HG03442 (cell line): ENCODE data around the gene HSF2BP.
"Not testable (repeated sequence)": the region's sequence is repeated elsewhere in the genome, so short reads cannot be mapped to it uniquely, and the experiment has no call there.

Experiments
- ATAC-seq: cut with Tn5 transposase; IDR thresholded peaks from one replicate; pipeline ENCODE4 v1.9.1; 2021; ENCODE audit warnings: mild to moderate bottlenecking, moderate library complexity; ENCODE audit not compliant: unreplicated experiment

Gene HSF2BP

DNA sequence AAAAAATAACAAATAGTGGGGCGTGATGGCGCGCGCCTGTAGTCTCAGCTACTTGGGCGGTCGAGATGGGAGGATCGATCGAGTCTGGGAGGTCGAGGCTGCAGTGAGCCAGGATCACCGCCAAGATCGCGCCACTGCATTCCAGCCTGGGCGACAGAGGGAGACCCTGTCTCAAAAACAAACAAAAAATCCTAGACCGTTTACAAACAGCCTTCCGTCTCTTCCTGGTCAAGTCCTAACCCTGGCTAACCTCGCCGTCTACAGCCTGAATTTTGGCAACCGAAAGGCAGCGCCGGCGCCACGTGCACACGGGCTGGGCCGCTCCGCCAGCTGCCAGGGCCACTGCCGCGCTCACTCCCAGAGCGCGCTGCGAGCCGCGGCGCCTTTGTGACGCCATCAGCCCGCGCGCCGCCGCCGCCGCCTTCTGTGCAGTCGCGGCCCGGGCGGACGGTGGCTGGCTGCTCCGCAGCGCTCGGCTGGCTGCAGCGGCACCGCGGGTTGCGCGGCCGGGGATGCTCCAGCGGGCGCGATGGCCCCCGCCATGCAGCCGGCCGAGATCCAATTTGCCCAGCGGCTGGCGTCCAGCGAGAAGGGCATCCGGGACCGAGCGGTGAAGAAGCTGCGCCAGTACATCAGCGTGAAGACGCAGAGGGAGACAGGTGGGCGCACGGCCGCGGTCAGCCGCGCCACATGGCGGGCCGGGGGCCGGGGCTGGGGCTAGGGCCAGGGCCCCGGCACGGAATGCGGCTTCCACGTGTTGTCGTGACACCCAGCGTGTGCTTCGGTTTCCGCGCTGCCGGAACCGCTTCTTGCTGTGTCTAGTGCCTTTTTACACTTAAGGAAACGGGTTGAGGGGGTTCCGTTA lies at the start of gene HSF2BP, which contains the start of gene RRP1B:
Gene HSF2BP, minus strand, starts transcription at position 353 of the 865 bp plus-strand sequence. CDS start 1,392 bp downstream, outside the sequence.
Gene RRP1B, plus strand, starts transcription at position 425 of the 865 bp plus-strand sequence. Its CDS starts 105 bp downstream, at position 530.
- peak; percentile 69 for ATAC-seq

DNA sequence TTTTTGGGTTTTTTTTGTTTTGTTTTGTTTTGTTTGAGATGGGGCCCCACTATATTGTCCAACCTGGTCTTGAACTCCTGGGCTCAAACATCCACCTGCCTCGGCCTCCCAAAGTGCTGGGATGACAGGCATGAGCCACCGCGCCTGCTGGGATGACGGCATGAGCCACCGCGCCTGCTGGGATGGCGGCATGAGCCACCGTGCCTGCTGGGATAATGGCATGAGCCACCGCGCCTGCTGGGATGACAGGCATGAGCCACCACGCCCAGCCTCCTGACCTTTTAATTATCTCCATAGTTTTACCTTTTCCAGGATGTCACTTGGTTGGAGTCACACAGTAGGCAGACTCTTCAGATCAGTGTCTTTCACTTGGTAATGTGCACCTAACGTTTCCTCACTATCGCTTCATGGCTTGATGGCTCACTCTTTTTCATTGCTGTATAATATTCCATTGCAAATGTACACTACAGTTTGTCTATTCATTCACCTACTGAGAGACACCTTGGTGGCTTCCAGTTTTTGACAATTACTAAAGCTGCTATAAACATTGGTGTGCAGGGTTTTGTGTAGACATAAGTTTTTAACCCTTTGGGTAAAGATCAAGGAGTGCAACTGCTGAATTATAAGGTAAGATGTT lies 49.6 kb upstream of the HSF2BP start:
- no peak for ATAC-seq

DNA sequence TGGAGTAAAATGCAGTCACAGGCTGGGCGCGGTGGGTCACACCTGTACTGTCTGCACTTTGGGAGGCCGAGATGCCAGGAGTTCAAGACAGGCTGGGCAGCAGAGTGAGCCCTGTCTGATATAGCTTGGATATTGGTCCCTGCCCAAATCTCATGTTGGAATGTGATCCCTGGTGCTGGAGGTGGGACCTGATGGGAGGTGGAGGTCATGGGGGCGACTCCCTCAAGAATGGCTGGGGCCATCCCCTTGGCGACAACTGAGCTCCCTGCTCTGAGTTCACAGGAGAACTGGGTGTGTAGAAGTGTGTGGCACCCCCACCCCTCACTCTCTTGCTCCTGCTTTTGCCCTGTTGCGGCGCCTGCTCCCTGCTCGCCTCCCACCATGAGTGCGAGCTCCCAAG lies 48.2 kb upstream of the HSF2BP start:
- no peak for ATAC-seq

- no peak for ATAC-seq
Measured at GRCh38 chr21:43703035-43703880, 44.0 kb upstream of the HSF2BP start.

DNA sequence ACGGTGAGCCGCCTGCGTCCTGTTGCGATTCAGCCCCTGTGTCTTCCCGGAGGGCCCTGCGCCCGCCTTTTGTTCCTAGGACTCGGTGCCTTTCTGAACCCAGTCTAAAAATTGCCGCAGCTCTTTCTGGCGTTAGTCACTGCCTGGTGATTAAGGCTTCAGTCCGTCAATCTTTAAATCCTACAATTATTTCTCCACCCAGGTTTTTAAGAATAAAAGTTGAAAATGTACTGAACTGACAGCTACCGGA lies 43.4 kb upstream of the HSF2BP start:
- ATAC-seq = no peak

GRCh38 chr21:43701936-43702784 lies 42.9 kb upstream of the HSF2BP start:
- ATAC-seq = no peak

GRCh38 chr21:43699933-43700599 lies 40.8 kb upstream of the HSF2BP start:
- no peak for ATAC-seq

DNA sequence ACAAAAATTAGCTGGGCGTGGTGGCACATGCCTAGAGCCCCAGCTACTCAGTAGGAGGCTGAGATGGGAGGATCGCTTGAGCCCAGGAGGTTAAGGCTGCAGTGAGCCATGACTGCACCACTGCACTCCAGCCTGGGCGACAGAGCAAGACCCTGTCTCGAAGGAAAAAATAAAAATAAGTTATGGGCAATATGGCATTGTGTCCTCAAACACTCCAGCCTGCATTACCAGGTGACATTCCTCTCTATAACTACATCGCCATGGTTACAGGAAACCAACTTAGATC lies 40.1 kb upstream of the HSF2BP start:
- not testable (repeated sequence) for ATAC-seq

DNA sequence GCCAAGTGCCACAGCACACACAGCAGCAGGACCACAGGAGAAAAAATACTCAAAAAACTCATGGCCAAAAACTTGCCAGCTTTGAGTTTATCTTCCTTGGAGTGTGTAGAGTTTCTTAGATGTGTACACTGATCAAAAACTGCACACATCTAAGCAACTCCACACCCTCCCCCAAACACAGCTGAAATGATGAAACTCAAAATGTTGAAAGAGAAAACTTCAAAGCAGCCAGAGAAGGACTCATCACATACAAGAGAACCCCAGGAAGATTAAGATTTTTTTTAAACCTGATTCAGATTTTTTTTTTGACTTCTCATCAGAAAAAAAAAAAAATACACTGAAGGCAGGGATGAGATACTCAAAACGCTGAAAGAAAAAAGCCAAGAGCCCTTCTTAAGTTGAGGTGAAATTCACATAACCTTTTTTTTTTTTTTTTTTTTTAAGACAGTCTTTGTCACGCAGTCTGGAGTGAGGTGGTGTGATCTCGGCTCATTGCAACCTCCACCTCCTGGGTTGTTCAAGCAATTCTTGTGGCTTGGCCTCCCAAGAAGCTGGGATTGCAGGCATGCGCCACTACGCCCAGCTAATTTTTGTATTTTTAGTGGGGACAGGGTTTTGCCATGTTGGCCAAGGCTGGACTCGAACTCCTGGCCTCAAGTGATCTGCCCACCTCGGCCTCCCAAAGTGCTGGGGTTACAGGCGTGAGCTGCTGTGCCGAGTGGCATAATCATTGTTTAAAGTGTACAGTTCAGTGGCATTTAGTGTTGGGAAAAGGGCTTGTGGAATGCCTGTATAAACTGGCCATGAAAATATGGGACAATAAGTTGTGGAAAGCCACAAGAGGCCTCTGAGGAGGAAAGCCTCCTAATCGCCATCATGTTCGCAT lies 38.7 kb upstream of the HSF2BP start:
- ATAC-seq = no peak

- no peak for ATAC-seq
Measured at GRCh38 chr21:43696214-43696613, 36.9 kb upstream of the HSF2BP start.

- no peak for ATAC-seq
Measured at GRCh38 chr21:43694437-43695079, 35.3 kb upstream of the HSF2BP start.

- no peak for ATAC-seq
Measured at GRCh38 chr21:43693981-43694380, 34.7 kb upstream of the HSF2BP start.

GRCh38 chr21:43692949-43693348 lies 33.7 kb upstream of the HSF2BP start:
- no peak for ATAC-seq

DNA sequence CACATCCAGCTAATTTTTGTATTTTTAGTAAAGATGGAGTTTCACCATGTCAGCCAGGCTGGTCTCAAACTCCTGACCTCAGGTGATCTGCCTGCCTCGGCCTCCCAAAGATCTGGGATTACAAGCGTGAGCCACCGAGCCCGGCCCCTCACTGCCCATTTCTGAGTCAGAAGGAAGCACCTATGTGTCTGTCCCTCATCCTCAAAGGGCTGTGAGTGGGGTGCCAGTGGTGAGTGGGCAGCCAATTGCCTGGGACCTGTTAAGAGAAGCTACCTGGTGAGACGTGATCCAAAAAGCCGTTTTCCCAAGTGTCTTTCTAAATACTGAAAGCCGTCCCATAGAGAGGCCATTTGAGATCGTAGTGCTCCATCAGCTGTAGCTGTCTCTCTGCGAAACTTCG lies 32.5 kb upstream of the HSF2BP start:
- ATAC-seq = no peak

DNA sequence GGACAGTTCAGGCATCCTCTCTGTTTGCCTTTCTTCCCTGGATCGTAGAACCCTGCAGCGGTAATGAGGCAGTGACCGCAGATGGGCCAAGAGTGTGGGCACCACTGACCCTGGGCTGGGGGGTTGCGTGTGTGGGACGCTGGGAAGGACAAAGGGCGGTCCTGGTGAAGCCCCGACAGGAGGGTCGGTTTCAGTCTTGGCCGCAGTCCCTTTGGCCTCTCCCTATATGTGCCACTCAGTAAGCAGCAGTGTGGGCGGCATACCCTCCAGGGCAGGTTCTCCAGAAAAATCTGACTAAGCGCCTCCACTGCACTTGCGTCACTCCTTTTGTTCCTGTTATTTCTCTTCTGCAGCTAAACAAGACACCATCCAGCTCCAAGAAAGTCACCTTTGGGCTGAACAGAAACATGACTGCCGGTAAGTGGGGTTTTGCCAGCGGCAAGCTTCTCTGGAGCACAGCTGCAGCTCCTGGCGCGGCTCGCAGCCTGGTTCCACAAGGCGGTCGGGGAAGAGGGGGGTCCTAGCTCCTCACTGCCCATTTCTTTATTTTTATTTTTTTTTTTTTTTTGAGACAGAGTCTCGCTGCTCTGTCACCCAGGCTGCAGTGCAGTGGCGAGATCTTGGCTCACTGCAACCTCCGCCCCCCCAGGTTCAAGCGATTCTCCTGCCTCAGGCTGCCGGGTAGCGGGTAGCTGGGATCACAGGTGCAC lies 32.0 kb upstream of the HSF2BP start:
- ATAC-seq = no peak

DNA sequence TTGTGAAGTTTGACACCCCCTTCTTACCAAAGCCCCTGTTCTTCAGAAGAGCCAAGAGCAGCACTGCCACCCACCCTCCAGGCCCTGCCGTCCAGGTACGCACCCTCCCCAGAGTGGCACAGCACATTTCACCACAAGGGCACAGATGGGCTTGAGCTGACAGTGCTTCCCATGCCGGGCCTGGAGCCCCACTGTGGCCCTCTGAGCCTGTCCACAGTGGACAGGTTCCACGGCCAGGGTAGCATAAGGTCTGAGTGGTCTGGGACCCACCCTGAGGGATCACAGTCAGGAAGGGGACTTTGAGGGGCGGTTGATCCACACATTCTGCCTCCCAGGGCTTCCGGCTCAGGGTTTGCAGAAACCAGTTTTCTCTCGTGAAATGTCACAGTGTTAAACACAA lies 31.1 kb upstream of the HSF2BP start:
- ATAC-seq = no peak

DNA sequence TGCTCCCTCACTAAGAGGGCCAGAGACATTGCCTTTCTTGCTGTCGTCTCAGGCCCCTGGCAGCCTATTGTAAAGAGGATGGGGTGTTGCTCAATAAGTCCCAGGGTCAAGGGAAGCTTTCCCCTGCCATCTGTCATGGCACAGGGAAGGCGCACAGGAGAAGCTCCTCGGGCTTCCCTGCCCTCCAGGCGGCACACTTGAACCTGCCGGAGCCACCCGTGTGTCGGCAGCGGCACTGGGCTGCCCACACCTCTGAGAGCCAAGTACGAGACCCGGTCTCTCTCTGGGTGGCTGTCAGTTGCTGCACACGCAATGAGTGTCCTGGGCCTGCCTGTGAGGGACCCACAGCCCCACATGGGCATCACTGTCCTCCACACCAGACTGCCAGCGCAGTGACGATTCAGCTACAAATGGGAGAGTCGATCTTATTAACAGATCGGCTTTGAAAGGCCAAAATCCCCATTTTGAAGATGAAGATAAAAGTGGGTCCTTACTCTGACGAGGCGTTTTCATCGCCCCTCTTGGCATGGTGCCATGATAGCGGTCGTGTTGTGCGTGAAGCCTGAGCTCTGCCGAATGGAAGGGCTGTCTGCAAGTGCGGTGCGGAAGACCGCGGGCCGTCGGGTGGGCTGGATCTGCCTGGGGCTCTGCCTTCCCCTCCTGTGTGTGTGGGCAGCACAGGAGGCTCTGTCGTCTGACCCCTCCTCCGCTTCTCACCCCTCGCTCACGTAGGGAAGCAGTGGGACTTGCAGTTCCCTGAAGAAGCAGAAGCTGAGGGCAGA lies 30.5 kb upstream of the HSF2BP start:
- no peak for ATAC-seq
